HepG2 (cell line): ENCODE measurements around the gene IFT88. TPM values are rescaled to one million over a fixed set of nuclear protein-coding genes. Genes with fewer than 3 reads are reported as not detected.

ENCODE experiments used
- CBX5 ChIP-seq: sonication (generic); formaldehyde crosslinking; IDR thresholded peaks from 2 replicates; pipeline ENCODE4 v1.4.0; 2020; ENCODE audit warnings: missing genetic modification reagents, borderline replicate concordance
- CSRNP1 ChIP-seq: sonication (generic); formaldehyde crosslinking; IDR thresholded peaks from 2 replicates; pipeline ENCODE4 v1.8.1; 2023; ENCODE audit warnings: mild to moderate bottlenecking, missing genetic modification reagents
- FIP1L1 ChIP-seq: fragments of 200-400 bp; formaldehyde crosslinking; IDR thresholded peaks from 2 replicates; pipeline ENCODE4 v1.6.1; 2018; ENCODE audit warnings: low read depth, mild to moderate bottlenecking, low read length, moderate library complexity, borderline replicate concordance; ENCODE audit not compliant: insufficient read depth
- HDAC6 ChIP-seq: fragments of 200-600 bp; sonication (generic); IDR thresholded peaks from 2 replicates; pipeline ENCODE4 v1.7.0; 2017; ENCODE audit warnings: mild to moderate bottlenecking, antibody characterized with exemption, low read length, low read depth
- IKZF5 ChIP-seq: IDR thresholded peaks from 2 replicates; pipeline ENCODE4 v1.6.1; 2018; ENCODE audit warnings: missing genetic modification reagents, mild to moderate bottlenecking, missing compliant biosample characterization
- KLF13 ChIP-seq: sonication (generic); formaldehyde crosslinking; IDR thresholded peaks from 2 replicates; pipeline ENCODE4 v1.4.0; 2020; ENCODE audit warnings: mild to moderate bottlenecking, missing genetic modification reagents
- KLF6 ChIP-seq: IDR thresholded peaks from 2 replicates; pipeline ENCODE4 v1.8.0; 2016; ENCODE audit warnings: missing biosample characterization, missing genetic modification reagents
- MTA1 ChIP-seq: sonication (generic); formaldehyde crosslinking; IDR thresholded peaks from 2 replicates; pipeline ENCODE4 v1.4.0; 2020; ENCODE audit warnings: missing genetic modification reagents, mild to moderate bottlenecking, borderline replicate concordance
- PATZ1 ChIP-seq: sonication (generic); formaldehyde crosslinking; IDR thresholded peaks from 2 replicates; pipeline ENCODE4 v1.4.0; 2020; ENCODE audit warnings: missing genetic modification reagents
- RBAK ChIP-seq: sonication (generic); formaldehyde crosslinking; IDR thresholded peaks from 2 replicates; pipeline ENCODE4 v1.5.1; 2020; ENCODE audit warnings: mild to moderate bottlenecking, missing genetic modification reagents
- SAFB2 ChIP-seq: sonication (generic); formaldehyde crosslinking; IDR thresholded peaks from 2 replicates; pipeline ENCODE4 v1.5.1; 2020; ENCODE audit warnings: missing genetic modification reagents, low read depth, mild to moderate bottlenecking, borderline replicate concordance
- ZNF10 ChIP-seq: sonication (generic); formaldehyde crosslinking; IDR thresholded peaks from 2 replicates; pipeline ENCODE4 v1.4.0; 2020; ENCODE audit warnings: mild to moderate bottlenecking, low read depth, missing genetic modification reagents, borderline replicate concordance
- ZNF556 ChIP-seq: sonication (generic); formaldehyde crosslinking; IDR thresholded peaks from 2 replicates; pipeline ENCODE4 v1.4.0; 2020; ENCODE audit warnings: mild to moderate bottlenecking, missing genetic modification reagents, borderline replicate concordance
- ZNF790 ChIP-seq: sonication (generic); formaldehyde crosslinking; IDR thresholded peaks from 2 replicates; pipeline ENCODE4 v1.8.0; 2022; ENCODE audit warnings: missing genetic modification reagents, mild to moderate bottlenecking, borderline replicate concordance
- polyA plus RNA-seq, 8 experiments: library from polyadenylated mRNA; depleted of rRNA in 3 of 8; stranded (reverse) in 7 of 8; unstranded in 1 of 8; fragments of >200 nt; fragmentation: Illumina TruSeq in 4 of 8; extraction: Trizol in 4 of 8; gene quantifications; 2 replicates each; pipeline versions ENCODE4 v1.2.1 to v1.2.3, GENCODE V29; 2011 to 2016; ENCODE audit warnings: low read depth in 4 of 8, missing spikeins in 1 of 8, mixed read lengths in 1 of 8; ENCODE audit not compliant: insufficient read depth in 1 of 8
- total RNA-seq, 5 experiments: library from RNA; depleted of rRNA; stranded (reverse); fragments of >200 nt; fragmentation: Illumina TruSeq; extraction: Trizol; gene quantifications; 2 replicates each; pipeline ENCODE4 v1.2.3, GENCODE V29; 2016; ENCODE audit warnings: low read depth in 1 of 5
- TF ChIP-seq, protein P1 (sequence below): IDR thresholded peaks from 2 replicates; pipeline ENCODE4 v1.4.0; 2020; ENCODE audit warnings: mild to moderate bottlenecking, missing genetic modification reagents
- TF ChIP-seq, protein P2 (sequence below): sonication (generic); formaldehyde crosslinking; IDR thresholded peaks from 2 replicates; pipeline ENCODE4 v1.5.0; 2020; ENCODE audit warnings: missing genetic modification reagents

IFT88 gene
- total and polyA plus RNA-seq, 2 of the 13 experiments (the other 11 are each of a cell fraction or from before 2014, with no cell fraction given) = 8.4 to 19.9 TPM

DNA sequence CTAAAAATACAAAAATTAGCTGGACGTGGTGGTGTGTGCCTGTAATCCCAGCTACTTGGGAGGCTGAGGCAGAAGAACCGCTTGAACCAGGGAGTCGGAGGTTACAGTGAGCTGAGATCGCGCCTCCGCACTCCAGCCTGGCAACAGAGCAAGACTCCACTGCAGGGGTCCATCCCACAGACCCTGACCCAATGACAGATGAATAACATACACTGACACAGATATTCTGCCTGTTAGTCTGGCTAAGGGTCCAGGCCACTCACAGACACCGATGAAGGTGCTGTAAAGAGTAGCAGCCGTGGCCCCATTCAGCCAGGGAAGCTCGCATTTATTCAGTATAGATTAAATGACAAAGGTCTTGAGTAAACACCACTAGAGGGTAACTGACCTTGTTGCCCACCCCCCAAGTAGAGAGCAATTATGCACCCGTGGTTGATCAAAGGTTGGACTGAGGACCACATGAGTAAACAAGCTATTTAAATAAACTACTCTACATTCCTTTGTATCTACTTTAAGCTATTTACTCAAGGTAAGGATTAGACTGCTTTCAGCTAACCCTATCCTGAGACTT is 32.8 kb upstream of the IFT88 start (continued):
- peak; percentile 69; the same call in 1 of the 2 replicates for TF ChIP-seq PATZ1 (CRISPR knock-in tag)
- 0 out of 2 replicates have a peak, but pooled peaks have one; percentile 27 for TF ChIP-seq ZNF556 (CRISPR knock-in tag)
- TF ChIP-seq FIP1L1 = no peak
- no peak for TF ChIP-seq KLF6 (CRISPR knock-in tag)
- TF ChIP-seq, protein P1, sequence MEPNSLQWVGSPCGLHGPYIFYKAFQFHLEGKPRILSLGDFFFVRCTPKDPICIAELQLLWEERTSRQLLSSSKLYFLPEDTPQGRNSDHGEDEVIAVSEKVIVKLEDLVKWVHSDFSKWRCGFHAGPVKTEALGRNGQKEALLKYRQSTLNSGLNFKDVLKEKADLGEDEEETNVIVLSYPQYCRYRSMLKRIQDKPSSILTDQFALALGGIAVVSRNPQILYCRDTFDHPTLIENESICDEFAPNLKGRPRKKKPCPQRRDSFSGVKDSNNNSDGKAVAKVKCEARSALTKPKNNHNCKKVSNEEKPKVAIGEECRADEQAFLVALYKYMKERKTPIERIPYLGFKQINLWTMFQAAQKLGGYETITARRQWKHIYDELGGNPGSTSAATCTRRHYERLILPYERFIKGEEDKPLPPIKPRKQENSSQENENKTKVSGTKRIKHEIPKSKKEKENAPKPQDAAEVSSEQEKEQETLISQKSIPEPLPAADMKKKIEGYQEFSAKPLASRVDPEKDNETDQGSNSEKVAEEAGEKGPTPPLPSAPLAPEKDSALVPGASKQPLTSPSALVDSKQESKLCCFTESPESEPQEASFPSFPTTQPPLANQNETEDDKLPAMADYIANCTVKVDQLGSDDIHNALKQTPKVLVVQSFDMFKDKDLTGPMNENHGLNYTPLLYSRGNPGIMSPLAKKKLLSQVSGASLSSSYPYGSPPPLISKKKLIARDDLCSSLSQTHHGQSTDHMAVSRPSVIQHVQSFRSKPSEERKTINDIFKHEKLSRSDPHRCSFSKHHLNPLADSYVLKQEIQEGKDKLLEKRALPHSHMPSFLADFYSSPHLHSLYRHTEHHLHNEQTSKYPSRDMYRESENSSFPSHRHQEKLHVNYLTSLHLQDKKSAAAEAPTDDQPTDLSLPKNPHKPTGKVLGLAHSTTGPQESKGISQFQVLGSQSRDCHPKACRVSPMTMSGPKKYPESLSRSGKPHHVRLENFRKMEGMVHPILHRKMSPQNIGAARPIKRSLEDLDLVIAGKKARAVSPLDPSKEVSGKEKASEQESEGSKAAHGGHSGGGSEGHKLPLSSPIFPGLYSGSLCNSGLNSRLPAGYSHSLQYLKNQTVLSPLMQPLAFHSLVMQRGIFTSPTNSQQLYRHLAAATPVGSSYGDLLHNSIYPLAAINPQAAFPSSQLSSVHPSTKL (CRISPR knock-in tag) = peak; percentile 49
- no peak for TF ChIP-seq SAFB2 (CRISPR knock-in tag)
- no peak for TF ChIP-seq IKZF5 (CRISPR knock-in tag)
- peak; percentile 52; the same call in 1 of the 2 replicates for TF ChIP-seq CBX5
- TF ChIP-seq, protein P2, sequence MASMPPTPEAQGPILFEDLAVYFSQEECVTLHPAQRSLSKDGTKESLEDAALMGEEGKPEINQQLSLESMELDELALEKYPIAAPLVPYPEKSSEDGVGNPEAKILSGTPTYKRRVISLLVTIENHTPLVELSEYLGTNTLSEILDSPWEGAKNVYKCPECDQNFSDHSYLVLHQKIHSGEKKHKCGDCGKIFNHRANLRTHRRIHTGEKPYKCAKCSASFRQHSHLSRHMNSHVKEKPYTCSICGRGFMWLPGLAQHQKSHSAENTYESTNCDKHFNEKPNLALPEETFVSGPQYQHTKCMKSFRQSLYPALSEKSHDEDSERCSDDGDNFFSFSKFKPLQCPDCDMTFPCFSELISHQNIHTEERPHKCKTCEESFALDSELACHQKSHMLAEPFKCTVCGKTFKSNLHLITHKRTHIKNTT (CRISPR knock-in tag) = no peak
- TF ChIP-seq HDAC6 = no peak
- no peak for TF ChIP-seq KLF13 (CRISPR knock-in tag)
- no peak for TF ChIP-seq ZNF10 (CRISPR knock-in tag)
- no peak for TF ChIP-seq ZNF790
- TF ChIP-seq MTA1 (CRISPR knock-in tag) = no peak
- no peak for TF ChIP-seq RBAK (CRISPR knock-in tag)
- no peak for TF ChIP-seq CSRNP1 (CRISPR knock-in tag)
